NCI-H748 (cell line): Measurements from ENCODE around the gene OR5H1.
"Not testable (repeated sequence)": the region's sequence is repeated elsewhere in the genome, so short reads cannot be mapped to it uniquely, and the experiment has no call there.

ENCODE experiments used
- DNase-seq: peaks from one replicate; lab custom pipeline; 2025; ENCODE audit not compliant: unreplicated experiment; lab: John Stamatoyannopoulos, UW

OR5H1 gene

DNA sequence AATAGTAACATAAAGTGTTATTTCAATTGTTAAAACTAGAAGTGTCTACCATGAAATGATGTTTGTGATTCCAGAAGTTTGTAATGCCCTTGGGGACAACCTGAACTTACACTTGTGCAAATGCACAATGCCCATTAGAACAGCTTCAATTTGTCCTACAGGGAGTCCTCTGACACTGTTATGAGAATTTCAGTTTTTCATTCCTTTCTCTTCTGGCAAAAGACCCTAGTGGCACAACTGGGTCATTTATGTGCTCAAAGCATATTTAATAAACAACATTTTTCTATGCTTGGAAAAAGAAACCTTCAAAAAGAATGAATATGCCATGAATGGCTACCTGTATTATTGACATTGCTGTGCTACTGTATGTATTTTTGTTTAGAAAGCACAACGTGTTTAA, at the start of gene OR5H1:
TSS of gene OR5H1 (plus strand) at position 301 of the 400 bp plus-strand sequence. CDS start 1,977 bp downstream, outside the sequence.
- no peak for DNase-seq

DNA sequence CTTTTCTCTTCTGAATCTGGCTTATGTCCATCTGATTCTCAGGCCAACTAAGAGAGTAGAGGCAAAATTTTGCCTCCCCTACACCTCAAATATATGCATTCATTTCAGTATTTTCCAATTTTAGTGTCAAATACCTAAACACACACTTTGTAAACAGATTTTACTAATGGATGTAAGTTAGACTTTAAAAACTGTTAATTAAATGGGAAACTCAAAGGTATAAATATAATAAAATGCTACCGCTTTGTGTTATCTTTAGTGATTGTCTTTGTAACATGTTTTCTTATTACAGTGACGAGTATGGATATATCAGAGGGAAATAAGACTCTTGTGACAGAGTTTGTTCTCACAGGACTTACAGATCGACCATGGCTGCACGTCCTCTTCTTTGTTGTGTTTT, 43.6 kb upstream of the OR5H1 start, which contains the start of gene OR5AC2:
TSS of gene OR5AC2 (plus strand) at position 301 of the 400 bp plus-strand sequence. CDS start at position 301, 0 bp downstream.
- no peak for DNase-seq

GRCh38 chr3:98095882-98096281, 34.6 kb upstream of the OR5H1 start:
- DNase-seq = peak; percentile 1

DNA sequence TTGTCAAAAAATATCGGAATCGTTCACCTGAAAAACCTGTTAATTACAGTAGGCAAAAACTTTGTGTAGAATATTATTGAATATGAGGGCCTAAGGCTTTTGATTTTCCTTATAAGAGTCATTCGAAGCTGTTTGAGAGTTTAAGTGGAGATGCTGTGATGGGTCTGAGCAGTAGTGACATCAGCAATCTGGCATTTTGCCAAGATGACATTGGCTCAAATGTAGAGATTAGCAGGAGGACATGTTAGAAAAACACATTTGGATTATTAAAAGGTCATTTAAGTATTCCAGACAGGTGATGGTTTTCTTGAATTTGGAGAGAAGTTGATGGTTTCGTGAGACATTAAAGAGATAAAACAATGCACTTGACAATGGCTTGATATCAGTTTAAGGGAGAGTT, 30.7 kb upstream of the OR5H1 start:
- no peak for DNase-seq

GRCh38 chr3:98108162-98108561, 22.4 kb upstream of the OR5H1 start:
- DNase-seq = no peak

DNA sequence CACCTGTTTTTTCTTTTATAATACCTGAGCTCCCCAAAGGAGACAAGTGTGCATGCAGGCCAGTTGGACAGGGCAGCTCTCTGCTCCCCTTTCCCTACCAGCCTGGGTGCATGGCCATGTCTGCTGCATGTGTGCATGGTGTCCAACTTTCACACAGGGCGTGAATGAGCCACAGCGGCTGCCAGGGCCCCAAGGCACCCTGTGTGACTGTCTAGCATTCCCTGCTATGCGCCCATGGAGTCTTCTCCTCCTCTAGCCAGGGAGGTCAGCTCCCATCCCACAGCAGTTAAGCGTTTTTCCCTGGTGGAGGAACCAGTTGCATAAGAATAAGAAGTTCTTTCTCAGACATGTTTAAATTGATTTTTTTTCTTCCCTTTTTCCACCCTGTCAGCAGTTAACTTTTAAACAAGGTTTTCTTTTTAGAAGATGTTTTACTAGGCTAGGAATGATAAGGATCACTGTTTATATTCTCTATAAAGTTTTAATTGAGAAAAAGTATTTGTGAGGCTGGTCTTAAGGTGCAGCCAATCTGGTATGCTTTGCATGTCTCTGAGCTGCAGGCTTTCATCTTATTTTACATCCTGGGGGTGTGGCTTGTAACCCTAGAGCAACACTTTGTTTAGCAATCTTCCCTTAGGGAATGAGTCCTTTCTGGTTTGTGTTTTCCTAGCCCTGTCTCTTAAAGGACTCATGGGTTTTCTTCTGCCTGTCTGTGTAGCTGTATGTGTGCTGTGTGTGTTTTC, 20.5 kb upstream of the OR5H1 start:
- DNase-seq = no peak

DNA sequence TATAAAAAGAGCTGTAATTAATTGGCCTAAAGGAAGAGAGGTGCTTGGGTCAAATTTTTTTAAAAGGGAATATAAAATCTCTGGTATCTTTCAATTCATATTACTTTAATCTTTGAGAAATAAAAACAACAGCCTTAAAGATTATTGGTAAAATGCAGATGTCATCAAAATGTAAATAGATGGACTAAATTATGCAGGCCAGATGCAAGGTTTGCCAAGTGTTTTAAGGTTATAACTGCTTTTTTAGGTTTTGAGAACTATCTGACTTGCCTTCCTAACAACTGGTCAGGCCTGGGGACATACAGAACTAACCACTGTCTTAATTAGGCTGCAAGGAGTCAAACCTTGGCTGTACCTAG, 20.0 kb upstream of the OR5H1 start:
- no peak for DNase-seq

- DNase-seq = no peak
Measured at GRCh38 chr3:98114264-98114663, 16.3 kb upstream of the OR5H1 start.

DNA sequence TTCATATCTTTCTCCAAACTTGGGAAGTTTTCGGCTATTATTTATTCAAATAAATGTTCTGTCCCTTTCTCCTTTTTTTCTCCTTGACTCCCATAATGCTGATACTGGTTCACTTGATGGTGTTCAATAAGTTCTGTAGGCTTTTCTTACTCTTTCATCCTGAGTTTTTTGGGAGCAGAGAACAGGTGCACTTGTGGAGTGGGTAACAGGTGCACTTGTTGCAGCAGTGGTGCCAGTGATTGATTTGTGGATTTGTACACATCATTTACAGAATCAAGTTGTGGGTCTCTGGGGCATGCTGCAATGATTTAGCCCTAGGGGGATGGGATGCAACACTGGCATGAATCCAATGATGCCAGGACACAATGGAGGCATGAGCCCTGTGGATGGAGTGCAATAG, 14.8 kb upstream of the OR5H1 start:
- no peak for DNase-seq

GRCh38 chr3:98136631-98137030, 6.1 kb downstream of the OR5H1 start:
- no peak for DNase-seq

GRCh38 chr3:98137826-98138557, 7.5 kb downstream of the OR5H1 start:
- DNase-seq = not testable (repeated sequence)

DNA sequence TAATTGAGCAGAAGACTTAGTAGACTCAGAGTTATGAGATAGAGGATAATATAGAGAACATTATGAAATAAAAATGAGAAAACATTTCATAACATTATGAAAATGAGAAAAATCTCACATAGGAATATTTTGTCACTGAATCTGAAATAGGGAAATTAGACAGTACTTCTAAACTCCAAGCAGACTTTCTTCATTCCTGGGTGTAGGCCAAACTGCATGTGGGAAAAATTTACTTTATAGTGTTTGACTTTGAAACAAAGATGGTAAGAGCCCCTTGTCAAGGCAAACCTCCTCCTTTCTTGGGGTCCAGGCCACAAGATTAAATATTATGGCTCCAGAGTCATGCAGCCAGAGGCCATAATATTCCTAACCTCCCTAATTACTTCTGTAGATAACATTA, 10.0 kb downstream of the OR5H1 start:
- DNase-seq = no peak

DNA sequence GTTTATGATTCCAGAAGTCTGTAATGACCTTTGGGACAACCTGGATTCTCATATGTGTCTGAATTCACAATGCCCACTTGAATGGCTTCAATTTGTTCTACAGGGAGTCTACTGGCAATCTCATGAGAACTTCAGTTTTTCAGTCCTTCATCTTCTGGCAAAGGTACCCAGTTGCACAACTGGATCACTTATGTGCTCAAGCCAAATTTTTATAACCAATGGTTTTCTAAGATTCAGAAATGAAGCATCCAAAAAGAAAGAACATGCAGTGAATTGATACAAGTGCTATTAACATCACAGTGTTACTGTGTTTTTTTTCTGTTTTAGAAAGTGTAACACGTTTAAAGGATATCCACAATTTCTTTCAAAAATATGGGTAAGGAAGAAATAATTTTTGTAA, 16.7 kb downstream of the OR5H1 start, which contains the start of gene OR5H14:
TSS of gene OR5H14 (plus strand) at position 301 of the 400 bp plus-strand sequence. CDS start 1,907 bp downstream, outside the sequence.
- no peak for DNase-seq

GRCh38 chr3:98148751-98149150, 18.2 kb downstream of the OR5H1 start:
- DNase-seq = no peak

- DNase-seq = not testable (repeated sequence)
Measured at GRCh38 chr3:98149456-98149855, 18.9 kb downstream of the OR5H1 start.

- DNase-seq = no peak
Measured at GRCh38 chr3:98151241-98151640, 20.7 kb downstream of the OR5H1 start.

DNA sequence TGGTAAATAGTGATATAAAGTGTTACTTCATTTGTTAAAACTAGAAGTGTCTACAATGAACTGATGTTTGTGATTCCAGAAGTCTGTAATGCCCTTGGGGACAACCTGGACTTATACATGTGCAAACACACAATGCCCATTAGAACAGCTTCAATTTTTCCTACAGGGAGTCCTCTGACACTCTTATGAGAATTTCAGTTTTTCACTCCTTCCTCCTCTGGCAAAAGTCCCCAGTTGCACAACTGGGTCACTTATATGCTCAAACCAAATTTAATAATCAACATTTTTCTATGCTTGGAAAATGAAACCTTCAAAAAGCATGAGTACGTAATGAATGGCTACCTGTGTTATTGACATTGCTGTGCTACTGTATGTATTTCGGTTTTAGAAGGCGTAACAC, 35.9 kb downstream of the OR5H1 start, which contains the start of gene OR5H15:
TSS of gene OR5H15 (plus strand) at position 301 of the 400 bp plus-strand sequence. CDS start 2,004 bp downstream, outside the sequence.
- DNase-seq = no peak

DNA sequence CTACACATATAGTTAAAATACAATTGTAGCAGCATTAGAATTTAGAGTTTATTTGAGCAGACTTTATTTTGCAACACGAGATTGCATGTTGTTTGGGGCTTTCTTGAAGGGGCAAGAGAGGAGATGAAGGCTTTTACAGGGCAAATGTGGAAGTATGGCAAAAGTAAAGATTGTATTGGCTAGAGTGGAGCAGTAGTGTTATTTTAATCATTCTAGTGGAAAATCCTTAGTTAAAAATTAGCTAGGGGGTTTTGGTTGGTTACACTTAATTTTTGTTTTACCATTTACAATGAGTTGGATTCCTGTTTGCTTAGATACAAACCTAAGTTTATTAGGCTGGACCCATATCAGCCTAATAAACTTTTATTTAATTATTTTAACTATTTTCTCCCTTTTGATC, 40.5 kb downstream of the OR5H1 start:
- DNase-seq = no peak

DNA sequence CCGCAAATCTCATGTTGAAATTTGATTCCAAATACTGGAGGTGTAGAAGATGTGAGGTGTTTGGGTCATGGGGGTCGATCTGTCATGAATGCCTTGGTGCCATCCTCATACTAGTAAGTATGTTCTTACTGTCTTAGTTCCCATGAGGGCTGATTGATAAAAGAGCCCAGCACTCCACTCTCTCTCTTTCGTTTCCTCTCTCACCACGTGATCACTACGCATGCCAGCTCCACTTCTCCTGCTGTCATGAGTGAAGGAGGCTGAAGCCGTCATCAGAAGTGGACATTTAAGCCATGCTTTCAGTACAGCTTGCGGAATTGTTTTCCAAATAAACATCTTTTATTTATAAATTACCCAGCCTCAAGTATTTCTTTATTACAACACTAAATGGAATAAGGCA, 42.1 kb downstream of the OR5H1 start:
- peak; percentile 4 for DNase-seq

DNA sequence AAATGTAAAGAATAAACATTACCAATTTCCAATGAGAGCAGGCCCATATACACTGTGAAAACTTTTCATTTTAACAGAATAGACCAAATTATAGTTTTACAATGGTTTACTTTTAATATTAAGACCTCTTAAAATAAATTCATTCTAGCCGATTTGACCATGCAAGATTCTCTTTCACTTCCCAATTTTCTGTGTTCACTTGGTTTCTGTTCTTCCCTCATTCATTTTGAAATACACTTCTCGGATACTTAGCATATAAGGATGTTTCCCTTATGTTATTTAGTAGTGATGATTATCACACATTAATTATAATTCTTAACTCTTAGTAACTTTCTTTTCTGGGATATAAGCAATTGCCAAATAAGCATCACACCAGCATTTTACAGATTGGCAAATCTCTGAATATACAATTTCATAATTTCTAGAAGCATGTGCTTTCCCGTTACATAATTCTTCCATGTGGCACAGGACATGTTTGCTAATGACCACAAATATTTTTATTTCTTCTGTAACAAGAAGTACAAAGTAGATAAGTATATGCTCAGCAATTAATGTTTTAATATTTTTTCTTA, 49.9 kb downstream of the OR5H1 start:
- no peak for DNase-seq

- DNase-seq = no peak
Measured at GRCh38 chr3:98182196-98182595, 51.7 kb downstream of the OR5H1 start.

GRCh38 chr3:98185180-98185579, 54.7 kb downstream of the OR5H1 start:
- DNase-seq = no peak
